LNCAP (cell line): ENCODE measurements around the gene PPCDC.

Experiments
- TF ChIP-seq, protein P1 (sequence below): fragments of 450-650 bp; IDR thresholded peaks from 2 replicates; pipeline ENCODE4 v1.5.1; 2017; ENCODE audit warnings: mild to moderate bottlenecking

Gene PPCDC

DNA sequence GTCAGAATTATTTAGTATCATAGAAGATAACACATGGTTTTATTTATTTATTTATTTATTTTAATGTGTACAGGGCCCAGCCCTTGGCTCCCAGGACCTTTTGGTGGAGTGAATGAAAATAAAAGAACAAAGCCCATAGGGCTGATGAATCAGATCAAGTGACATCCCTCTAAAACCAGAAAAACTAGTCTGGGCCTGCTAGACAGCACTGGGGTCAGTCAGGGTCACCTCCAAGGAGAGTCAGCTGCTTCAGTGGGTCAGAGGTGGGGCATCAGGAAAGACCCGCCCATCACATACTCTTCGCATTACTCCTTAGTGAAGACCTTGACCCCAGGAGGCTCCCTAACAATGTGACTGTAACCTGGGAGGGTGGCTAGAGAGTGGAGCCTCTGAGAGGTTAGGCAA lies 12.8 kb downstream of the PPCDC start:
- TF ChIP-seq, protein P1, sequence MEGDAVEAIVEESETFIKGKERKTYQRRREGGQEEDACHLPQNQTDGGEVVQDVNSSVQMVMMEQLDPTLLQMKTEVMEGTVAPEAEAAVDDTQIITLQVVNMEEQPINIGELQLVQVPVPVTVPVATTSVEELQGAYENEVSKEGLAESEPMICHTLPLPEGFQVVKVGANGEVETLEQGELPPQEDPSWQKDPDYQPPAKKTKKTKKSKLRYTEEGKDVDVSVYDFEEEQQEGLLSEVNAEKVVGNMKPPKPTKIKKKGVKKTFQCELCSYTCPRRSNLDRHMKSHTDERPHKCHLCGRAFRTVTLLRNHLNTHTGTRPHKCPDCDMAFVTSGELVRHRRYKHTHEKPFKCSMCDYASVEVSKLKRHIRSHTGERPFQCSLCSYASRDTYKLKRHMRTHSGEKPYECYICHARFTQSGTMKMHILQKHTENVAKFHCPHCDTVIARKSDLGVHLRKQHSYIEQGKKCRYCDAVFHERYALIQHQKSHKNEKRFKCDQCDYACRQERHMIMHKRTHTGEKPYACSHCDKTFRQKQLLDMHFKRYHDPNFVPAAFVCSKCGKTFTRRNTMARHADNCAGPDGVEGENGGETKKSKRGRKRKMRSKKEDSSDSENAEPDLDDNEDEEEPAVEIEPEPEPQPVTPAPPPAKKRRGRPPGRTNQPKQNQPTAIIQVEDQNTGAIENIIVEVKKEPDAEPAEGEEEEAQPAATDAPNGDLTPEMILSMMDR, result no peak

DNA sequence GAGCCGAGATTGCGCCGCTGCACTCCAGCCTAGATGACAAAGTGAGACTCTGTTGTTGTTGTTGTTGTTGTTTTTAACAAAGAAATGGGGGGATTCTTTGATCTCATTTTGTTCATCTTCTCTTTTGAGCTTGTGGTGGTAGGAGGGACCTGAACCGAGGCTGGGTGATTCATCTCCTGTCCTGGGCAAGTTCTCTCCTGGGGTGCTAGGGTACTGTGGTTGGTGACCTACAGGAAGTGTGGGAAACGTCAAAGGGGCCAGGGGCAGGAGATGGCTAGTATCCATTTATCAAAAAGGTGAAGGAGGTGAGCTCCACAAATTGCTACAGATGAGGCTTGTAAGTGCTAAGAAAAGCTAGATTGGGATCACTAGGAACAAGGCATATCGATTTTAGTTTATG lies 14.3 kb downstream of the PPCDC start:
- TF ChIP-seq, protein P1, result no peak

DNA sequence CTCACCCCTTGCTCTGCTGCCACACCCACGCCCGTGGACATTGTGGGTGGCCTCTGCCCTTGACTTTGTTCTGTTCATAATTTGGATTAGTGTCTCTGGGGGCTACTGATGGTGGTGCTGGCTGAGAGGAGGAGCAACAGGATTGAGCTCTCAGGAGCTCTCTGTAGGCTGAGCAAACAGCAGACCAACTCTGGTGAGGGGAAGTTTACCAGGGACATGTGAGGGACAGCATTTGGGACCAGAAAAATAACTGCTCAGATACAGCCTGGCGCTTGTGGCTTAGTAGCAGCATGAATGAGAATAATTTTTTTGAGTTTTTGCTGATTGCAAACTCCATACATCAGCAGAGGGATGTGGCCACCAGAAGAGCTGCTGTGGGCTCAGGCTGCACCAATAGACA lies 14.8 kb downstream of the PPCDC start:
- TF ChIP-seq, protein P1, result no peak

GRCh38 chr15:75042730-75043508 lies 19.5 kb downstream of the PPCDC start:
- TF ChIP-seq, protein P1, result no peak

DNA sequence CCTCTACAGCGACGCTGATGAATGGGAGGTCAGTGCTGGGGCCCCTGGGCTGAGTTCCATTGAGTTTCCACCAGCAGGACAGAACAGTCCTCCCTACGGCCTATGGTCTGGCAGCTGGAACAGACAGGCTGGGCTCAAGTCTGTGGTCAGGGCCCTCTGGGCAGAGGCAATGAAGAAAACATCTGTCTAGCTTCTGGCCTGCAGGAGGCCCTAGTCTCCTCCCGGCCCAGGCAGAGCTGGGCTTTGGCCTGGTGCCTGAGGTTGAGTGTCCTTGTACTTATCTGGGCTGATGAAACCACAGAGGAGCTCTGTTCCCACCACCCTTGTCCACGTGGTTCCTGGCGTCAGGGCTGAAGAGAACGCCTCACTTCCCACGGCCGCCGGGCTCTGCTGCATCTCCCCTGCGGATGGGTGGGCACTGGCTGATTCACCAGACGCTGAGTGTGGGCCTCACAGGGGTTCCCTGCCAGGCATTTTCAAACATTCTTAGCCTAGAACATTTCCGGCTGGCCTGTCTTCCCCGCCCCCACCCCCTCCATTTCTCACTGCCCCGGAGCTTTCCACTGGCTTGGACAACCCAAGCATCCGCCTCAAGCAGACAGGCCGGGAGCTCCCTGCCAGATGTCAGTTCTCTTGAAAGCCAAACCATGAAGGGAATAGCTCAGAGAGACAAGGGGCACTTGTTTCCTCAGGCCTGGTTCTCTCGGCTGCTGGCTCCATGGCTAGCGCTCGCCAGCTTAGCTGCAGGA lies 20.3 kb downstream of the PPCDC start:
- TF ChIP-seq, protein P1, result no peak

DNA sequence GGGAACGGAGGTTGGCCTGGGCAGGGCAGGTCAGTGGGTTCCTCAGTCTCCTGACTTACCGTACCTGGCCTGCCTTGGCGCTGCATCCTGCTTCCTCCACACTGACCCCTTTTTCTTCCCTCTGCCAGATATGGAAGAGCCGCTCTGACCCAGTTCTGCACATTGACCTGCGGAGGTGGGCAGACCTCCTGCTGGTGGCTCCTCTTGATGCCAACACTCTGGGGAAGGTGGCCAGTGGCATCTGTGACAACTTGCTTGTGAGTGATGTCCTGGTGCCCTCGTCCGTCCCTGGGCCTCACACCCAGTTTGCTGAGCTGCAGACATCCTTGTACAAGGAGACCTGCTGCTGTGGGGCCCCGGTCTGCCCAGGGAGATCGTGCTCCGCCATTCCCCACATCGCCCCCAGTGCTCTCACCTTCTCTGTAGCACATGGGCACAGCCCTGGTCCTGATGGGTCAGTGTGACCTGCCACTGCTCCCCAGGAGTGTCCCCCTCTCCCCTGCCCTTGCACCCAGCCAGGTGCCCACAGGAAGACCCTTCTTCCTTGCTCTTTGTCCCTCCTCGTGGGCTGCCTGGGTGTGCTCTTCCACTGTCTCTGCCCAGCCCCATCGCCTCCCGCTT lies 21.0 kb downstream of the PPCDC start:
- TF ChIP-seq, protein P1, result no peak

GRCh38 chr15:75045332-75046015 lies 22.1 kb downstream of the PPCDC start:
- TF ChIP-seq, protein P1, result no peak
